Stromal cell of bone marrow (primary cell): ENCODE data around the gene TCF19.

Source experiments
- DNase-seq: peaks from one replicate; pipeline ENCODE4 v3.0.0-alpha.2; 2012; ENCODE audit warnings: low read depth

Gene TCF19

DNA sequence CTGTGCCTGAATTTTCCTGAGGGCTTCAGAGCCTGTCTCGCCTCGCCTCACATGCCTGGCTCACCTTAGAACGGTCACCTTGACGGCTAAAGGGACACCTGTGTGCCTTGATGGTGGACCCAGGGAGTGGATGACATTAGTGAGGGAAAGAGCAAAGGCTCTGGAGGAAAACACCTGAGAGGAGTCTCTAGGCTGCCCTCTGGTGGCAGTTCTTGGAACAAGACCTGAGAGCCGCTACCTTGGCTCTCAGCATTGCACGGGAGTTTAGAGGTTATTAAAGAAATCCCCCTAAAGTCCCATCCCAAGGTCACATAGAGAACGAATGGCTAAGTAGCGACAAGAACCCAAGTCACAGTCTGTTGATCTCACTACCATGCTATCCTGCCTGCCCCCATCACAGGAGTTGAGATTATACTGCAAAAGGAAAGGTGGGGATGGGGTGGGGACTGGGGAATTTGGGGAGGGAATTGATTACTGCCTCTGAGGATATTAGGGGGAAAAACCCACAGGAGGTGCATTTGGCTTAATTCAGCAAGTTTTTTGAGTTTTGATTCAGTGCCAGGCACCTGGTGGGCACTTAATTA lies 30.2 kb upstream of the TCF19 start:
- no peak for DNase-seq

DNA sequence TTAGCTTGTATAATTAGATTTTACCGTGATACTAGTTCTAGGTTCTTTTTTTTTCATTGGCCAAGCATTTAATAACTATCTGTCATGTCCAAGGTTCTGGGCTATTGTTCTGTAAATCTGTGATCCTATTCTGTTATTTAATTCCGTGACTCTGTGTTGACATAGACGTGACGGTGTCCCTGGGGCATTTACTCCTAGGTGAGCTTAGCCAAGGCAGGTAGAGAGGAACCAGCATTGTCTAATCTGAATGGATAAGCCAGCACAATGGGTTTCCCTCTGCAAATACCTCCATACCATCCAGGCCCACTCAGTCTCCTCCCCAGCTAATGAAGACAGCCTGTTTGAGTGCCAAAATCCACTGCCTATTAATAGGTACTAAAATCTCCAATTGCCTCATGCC lies 29.3 kb upstream of the TCF19 start:
- no peak for DNase-seq

DNA sequence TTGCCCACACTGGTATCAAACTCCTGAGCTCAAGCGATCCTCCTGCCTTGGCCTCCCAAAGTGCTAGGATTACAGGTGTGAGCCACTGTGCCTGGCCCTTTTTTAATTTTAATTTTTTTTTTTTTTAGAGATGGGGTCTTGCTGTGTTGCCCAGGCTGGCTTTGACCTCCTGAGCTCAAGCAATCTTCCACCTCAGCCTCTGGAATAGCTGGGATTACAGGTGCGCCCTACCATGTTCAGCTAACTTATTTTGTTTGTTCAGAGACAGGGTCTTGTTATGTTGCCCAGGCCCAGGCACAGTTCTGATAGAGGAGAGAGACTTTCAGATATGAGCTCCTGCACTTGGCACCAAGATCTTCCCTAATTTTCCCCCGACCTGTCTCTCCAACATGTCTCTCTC lies 27.6 kb upstream of the TCF19 start:
- DNase-seq = no peak

DNA sequence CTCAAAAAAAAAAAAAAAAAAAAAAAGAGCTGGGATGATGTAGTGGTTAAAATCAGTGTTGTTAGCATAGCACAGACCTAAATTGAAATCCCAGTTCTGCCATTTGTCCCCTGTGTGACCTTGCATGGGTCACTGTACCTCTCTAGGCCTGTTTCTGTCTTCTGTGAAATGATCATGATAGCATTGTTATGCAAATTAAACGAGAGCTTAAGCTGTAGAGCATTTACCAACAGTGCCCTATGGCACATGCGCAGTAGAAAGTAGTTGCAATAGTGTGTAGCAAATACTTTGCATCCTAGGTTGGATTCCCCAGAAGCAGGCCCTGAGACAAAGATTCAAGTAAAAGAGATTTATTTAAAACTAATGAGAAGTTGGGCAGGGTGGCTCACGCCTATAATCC lies 26.8 kb upstream of the TCF19 start:
- DNase-seq = no peak

DNA sequence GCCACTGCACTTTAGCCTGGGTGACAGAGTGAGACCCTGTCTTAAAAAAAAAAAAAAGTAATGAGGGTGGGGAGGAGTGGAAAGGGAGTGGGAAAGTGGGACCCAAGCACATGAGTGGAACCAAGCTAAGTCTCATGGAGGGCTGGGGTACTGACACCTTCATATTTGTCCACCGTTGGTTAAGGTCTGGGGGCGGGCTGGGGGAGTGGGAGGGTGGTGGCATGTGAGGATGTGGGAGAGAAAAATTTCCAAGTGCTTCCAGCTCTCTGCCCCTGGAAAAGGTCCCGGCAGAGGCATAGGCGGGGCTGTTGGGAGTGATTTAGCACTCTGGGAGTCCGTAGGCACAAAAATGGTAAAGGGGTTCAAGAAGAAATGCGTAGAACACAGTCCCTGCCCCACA lies 25.6 kb upstream of the TCF19 start:
- DNase-seq = no peak

DNA sequence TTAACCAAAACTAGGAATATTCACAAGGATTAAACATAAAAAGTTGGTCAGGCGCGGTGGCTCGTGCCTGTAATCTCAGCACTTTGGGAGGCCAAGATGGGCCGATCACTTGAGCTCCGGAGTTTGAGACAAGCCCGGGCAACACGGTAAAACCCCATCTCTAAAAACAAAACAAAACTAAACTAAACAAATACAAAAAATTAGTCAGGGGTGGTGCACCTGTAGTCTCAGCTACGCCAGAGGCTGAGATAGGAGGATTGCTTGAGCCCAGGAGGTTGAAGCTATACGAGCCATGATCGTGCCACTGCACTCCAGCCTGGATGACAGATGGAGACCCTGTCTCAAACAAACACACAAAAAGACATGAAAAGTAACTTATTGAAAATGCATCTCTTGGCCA lies 22.7 kb upstream of the TCF19 start:
- no peak for DNase-seq

DNA sequence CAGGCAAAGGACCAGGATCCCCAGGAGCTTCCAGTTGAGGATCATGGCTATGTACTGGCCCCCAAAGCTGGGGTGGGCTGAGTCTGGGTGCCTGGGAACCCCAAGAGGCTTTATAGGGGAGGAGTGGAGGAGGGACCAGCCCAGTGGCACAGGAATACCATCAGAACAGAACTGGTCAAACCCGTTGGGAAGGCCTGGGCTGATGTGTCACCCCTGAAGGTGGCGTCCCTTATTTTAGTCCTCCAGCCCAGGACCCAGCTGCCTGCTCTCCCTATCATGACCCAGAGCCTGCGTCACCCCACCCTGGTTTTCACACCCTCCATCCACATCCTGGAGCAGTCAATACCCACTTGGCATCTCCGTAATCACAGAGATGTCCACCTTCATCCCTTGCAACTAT lies 19.4 kb upstream of the TCF19 start, which contains the start of gene PSORS1C2:
PSORS1C2 (minus strand) TSS at position 85 of the 400 bp plus-strand sequence; CDS start at position 45, 40 bp downstream.
- DNase-seq = no peak

DNA sequence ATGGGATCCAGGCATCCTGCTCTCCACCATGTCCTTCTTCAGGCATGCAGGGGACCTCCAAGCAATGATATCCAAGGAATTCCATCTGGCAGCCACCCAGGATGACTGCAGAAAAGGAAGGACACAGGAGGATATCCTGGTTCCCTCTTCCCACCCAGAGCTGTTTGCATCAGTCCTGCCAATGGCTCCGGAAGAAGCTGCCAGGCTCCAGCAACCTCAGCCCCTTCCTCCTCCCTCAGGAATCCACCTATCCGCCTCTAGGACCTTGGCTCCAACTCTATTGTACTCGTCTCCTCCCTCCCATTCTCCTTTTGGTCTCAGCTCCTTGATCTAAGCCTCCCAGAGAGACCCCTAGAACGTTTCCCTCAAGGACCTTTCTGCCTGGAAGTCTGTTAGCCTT lies 18.8 kb upstream of the TCF19 start:
- no peak for DNase-seq

DNA sequence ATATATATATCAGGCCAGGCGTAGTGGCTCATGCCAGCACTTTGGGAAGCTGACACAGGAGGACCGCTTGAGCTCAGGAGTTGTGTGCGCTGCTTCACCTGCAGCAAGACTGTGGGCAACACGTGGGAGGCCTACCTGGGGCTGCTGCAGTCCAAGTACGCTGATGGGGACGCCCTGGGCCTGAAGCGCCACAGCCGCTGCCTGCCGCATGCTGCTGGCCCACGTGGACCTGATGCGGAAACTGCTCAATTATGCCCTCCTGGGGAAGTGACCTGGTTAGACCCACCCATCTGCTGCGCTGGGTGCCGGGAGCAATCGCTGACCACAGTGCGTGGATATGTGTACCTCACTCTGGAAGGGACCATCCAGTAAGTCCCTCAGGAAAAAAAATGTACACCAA lies 17.7 kb upstream of the TCF19 start:
- no peak for DNase-seq

DNA sequence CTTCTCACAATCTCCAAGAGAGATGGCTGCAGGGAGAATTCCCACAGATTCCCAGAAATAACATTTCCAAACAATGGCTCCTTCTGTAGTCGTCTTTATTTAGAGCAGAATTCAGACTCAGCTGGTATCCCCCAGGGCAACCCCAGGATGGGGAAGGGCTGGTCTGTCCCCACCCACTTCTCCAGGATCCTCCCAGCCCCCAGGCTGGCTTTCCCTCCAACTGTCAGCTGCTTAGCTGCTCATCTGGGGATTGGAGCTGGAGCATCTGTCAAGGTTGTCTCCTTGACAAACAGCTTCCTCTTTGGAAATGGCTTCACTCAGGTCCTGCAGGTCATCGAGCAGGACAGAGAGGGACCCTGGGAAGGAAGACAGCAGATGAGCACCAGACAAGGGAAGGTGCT lies 16.0 kb upstream of the TCF19 start:
- no peak for DNase-seq

DNA sequence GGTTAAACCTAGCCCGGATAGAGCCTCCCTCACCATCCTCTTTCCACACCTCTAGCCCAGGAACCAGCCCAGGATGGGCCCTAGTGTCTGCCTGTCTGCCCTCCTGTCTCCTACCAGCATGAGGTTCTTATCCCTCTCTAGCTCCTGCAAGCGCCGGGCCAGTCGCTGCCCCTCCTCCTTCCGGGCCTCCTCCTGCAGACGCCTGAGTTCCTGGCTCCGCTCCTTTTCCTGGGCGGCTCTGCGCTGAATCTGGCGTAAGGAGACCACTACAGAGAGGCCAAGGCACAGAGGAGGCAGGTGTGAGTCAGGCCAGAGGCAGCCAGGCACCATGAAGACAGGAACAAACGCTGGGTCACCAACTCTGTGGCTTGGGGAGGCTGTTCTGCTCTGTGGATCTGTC lies 15.2 kb upstream of the TCF19 start:
- peak; percentile 36 for DNase-seq

DNA sequence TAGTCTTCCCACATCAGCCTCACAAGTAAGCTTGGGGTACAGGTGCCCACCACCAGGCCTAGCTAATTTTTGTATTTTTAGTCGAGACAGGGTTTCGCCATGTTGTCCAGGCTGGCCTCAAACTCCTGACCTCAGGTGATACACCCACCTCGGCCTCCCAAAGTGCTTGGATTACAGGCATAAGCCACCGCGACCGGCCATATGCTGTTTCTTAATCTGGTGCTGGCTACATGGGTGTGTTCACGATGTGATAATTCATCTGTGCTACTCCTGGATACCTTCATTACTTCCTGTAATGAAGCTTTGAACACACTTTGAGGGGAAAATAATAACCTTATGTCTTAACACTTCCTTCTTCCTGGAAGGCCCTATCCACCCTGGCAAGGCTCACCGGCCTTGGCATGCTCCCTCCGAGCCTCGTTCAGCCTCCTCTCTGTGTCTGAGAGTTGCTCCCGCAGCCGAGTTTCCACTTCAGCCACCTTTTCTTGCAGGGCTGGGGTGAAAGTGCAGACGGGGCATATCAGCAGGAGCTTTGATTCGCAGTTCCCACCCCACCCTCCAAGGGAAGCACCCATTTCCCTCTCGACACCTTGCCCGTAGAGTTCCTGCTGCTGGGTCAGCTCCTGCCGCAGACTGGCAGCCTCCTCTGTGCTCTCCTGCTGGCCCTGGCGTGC lies 14.0 kb upstream of the TCF19 start:
- DNase-seq = no peak

DNA sequence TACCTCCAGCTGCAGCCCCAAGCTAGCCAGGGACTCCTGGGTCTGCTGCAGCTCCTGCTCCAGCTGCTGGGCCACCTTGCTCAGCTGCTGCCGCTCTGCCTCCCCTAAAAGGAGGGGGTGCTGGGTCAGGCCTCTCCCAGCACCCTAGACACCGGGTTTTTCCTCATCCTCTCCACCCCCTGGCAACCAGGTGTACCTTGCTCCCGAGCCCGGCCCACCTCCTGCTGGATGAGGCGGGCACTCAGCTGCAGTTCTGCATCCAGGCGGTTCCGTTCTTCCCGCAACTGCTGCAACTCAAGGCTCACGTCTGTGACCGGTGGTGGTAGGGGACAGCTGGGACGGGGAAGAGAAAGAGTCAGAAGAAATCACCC lies 13.4 kb upstream of the TCF19 start:
- no peak for DNase-seq

DNA sequence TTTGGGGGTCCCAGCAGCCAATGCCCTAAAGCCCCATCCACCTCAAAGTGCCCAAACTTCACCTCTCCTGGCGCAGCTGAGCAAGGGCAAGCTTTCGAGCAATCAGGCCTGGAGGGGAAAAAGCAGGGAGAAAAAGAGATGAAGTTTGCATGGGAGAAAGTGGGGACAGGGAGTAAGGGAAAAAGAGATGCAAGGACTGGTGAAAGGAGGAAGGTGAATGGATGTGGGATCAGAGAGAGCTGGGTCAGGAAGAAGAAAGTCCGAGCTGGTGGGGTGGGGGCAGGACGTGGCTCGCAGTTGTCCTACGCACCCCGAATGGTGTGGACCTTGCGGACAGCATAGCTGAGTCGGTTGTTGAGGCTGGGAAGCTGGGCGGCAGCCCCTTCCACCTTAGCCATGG lies 13.0 kb upstream of the TCF19 start:
- no peak for DNase-seq

DNA sequence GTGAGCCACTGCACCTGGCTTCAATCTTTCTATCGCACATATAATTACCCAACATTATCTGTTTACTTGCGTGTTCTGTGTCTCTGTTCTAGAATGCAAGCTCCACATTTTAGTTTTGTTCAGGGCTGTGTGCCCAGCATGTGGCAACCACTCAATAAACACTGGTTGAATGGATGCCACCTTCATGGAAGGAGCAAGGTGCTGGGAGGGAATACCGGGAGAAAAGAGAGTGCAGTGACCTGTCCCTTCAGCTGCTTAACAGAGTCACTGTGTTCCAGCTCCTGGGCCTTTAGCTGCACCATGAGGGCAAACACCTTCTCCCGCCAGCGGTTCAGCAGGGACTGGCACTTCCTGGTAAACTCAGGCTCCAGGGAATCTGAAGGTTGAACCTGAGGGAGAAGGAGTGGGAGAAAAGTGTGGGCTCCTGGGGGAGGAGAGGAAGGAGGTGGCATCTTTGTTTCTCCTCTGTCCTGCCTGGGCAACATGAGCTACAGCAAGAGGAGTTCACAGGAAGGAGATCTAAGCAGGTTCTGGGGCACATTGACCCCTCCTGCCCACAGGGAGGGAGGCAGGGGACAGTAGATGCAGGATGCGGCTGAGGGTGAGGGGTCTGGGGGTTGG lies 8.5 kb upstream of the TCF19 start:
- no peak for DNase-seq

DNA sequence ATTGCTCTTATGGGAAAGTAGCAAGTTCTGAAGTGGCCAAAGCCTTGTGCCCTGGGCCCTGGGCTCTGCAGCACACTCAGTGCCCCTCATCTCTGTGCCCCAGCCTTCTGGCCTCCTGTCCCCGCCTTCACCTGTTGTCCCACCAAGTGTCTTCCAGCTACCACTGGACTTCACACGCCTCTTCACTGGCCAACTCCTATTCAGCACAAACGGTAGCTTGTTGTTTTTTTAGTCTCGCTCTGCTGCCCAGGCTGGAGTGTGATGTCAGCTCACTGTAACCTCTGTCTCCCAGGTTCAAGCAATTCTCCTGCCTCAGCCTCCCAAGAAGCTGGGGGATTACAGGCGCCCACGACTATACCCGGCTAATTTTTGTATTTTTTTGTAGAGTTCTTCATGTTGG lies 5.6 kb upstream of the TCF19 start:
- no peak for DNase-seq

DNA sequence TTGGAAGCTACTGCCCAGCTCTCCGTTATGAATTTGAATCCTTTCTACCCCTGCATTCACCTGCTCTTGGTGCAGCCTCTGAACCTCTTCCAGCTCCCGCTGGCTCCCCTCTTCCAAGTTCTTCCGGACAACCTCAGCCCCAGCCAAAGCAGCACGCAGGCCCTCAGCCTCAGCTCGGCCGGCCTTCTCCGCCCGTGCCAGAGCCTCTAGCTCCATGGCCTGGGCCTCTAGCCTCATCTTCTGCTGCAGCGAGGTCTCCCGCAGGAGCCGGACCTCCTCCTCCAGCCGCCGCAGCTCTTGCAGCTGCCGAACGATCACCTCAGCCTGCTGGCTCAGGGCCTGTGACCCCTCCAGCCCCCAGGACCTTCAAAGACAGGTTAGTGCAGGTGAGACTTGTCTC lies 4.0 kb upstream of the TCF19 start:
- no peak for DNase-seq

DNA sequence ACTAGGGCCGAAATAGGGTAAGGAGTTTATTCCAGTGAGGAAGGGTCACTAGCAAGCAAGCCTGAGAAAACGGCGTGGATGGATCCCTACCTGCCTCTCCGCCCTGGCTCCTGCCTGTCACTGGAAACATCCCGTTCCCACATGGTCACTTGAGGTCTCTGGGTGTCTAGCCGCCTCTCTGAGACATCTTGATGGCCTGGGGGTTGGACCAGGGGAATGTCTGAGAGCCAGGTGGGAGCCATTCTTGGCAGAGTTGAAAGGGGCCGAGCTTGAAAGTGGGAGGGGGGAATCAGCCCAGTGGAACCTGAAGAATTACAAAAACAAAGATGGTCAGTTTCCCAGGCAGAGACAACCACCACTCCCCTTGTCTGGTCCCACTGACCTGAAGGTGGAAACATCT lies 1.7 kb upstream of the TCF19 start:
- DNase-seq = no peak

DNA sequence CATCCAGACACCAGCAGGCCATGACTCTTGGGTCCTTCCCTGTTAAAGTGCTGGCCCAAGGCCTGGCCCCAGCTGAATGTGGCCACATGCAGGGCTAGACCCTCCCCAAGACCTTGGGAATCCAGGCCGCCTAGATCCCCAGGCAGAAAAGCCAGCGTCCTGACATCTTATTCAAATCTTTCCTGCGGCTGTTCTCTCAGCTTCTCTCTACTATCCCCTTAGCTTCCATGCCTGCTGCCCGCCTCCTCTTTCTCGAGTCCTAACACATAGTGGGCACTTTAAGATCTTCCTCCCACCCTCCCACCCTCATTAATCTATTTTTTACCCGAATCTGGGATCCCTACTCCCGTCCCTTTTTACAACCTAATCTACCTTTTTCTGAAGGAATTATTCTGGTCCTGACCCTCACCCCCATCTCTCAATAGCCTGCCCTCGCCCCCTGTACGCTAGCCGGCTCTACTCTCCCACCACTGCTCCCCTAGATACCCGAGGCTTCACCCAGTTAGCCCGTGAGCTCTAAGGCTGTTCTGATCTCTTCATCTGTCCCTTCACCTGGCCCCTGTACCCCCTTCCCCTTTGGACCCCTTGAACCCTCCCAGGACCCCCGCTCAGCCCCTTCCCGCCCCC lies 763 bp upstream of the TCF19 start, which contains the start of gene CCHCR1:
CCHCR1 (minus strand) TSS at position 290 of the 627 bp plus-strand sequence; CDS start at position 88, 202 bp downstream.
- DNase-seq = no peak

DNA sequence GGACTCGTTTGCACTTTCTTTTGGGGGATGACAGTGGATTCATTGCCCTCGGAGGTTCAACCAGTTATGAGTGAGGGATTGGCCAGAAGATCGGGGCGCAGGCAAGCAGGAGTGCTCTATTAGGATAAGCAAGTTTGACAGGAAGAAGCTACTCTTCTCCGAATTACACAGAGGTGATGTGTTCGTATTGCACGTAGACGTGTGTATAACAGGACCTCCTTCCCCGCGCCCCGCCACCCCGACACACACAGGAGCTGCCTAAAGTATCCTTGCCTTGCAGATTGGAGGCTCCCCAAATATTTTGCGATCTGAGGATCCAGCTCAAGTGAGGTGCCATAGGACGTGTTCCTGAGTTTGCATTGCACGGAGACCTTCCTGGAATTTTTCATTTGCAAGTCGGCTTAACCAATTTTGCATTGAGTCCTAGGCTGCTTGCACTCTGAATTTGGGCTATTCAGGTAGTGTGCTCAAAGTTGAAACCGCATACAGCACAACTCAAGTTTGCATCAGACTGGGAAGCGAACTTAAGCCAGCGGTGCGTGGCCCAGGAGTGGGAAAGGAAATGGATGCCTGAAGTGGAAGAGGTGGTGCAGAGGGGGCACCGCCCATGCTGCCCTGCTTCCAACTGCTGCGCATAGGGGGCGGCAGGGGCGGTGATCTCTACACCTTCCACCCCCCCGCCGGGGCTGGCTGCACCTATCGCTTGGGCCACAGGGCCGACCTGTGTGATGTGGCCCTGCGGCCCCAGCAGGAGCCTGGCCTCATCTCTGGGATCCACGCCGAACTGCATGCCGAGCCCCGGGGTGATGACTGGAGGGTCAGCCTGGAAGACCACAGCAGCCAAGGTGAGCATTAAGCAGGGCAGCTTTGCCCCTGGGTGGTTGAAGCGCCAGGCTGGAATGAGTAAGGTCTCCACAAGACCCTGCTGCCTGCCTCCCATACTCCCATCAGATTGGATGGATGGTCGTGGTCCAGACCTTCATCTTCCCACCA lies 770 bp downstream of the TCF19 start:
- no peak for DNase-seq

DNA sequence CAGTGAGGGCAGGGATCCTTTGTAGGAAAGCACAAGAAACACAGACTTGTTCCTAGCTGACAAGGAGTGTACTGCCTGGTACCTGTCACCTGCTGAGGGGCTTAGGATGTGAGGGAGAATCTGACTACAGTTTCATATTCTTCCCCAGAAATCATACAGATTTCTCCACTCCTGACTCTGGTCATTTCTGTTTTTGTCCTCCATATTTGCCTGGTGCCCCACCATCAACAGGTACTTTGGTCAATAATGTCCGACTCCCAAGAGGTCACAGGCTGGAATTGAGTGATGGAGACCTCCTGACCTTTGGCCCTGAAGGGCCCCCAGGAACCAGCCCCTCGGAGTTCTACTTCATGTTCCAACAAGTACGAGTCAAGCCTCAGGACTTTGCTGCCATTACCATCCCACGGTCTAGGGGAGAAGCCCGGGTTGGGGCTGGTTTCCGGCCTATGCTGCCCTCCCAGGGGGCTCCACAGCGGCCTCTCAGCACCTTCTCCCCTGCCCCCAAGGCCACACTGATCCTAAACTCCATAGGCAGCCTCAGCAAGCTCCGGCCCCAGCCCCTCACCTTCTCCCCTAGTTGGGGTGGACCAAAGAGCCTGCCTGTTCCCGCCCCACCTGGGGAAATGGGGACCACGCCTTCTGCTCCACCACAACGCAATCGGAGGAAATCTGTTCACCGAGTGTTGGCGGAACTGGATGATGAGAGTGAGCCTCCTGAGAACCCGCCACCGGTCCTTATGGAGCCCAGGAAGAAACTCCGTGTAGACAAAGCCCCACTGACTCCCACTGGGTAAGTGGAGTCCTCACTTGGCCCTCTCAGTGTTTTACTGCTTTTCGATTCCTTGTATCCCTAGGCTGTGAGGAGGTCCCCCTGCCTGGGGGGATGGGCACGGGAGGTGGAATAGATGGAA lies 3.1 kb downstream of the TCF19 start:
- DNase-seq = no peak
